K562 (cell line): ENCODE data around the gene CDKL1. TPM values are rescaled to one million over a fixed set of nuclear protein-coding genes. Genes with fewer than 3 reads are reported as not detected.

ENCODE experiments used
- ATAC-seq: fragments of 200-7000 bp; cut with Tn5 transposase; 3 replicates; pipeline ENCODE4 v1.9.1; 2020; ENCODE audit warnings: moderate library complexity
- BruUV-seq: library from RNA; stranded (reverse); fragments of 400-500 nt; replicated peaks from 2 replicates; lab custom pipeline; 2021; lab: Mats Ljungman, UMichigan
- CTCF ChIA-PET: fragments of 300-600 bp; formaldehyde crosslinking; extraction: SDS; loops from one replicate; lab custom pipeline; 2021; ENCODE audit warnings: low intra/inter-chr PET ratio; lab: Yijun Ruan, JAX
- POLR2A ChIA-PET: fragments of 300-600, 350-650 bp; sonication (Branson Sonifier 250); formaldehyde crosslinking; extraction: SDS; loops from one replicate; lab custom pipeline; 2021; ENCODE audit warnings: antibody characterized with exemption, inconsistent platforms; lab: Yijun Ruan, JAX
- DNase-seq, 4 experiments: peaks; one replicate each; pipeline versions ENCODE4 v3.0.0 to v3.0.0-alpha.2; 2011 to 2018; ENCODE audit warnings: low spot score in 3 of 4, mixed read lengths in 3 of 4; ENCODE audit errors: extremely low read depth in 1 of 4
- FAIRE-seq: peaks from 2 replicates; lab custom pipeline; 2011; peaks lifted over from hg19 to GRCh38; lab: Jason Lieb, UNC
- H2AFZ ChIP-seq: 2 replicates; pipeline ENCODE4 v1.6.0; 2011; ENCODE audit warnings: low read depth, low read length, control low read depth, inconsistent platforms
- H3K27ac ChIP-seq: fragments of 200-600 bp; 3 replicates; pipeline ENCODE4 v1.8.0; 2011; ENCODE audit warnings: low read depth, mild to moderate bottlenecking, control low read depth, inconsistent platforms, low read length, moderate library complexity, mixed read lengths; ENCODE audit errors: extremely low read depth
- H3K27me3 ChIP-seq, 2 experiments: fragments of 300-600 bp in 1 of 2; 2 replicates in 1 of 2; 3 replicates in 1 of 2; pipeline versions ENCODE4 v1.6.0 to v1.8.0; 2011; ENCODE audit warnings: inconsistent platforms in 2 of 2, low read length in 2 of 2, mild to moderate bottlenecking in 1 of 2, mixed read lengths in 1 of 2, moderate library complexity in 1 of 2; ENCODE audit not compliant: control insufficient read depth in 2 of 2, insufficient read depth in 2 of 2
- H3K36me3 ChIP-seq: fragments of 300-600 bp; 3 replicates; pipeline ENCODE4 v1.8.0; 2011; ENCODE audit warnings: mild to moderate bottlenecking, low read length, inconsistent platforms; ENCODE audit not compliant: control insufficient read depth, insufficient read depth
- H3K4me1 ChIP-seq, 2 experiments: fragments of 200-600 bp in 1 of 2; replicated peaks in 1 of 2; 2 replicates in 1 of 2; 3 replicates in 1 of 2; pipeline versions ENCODE4 v1.5.1 to v1.8.0; 2011; ENCODE audit warnings: inconsistent platforms in 2 of 2, low read length in 2 of 2, mild to moderate bottlenecking in 1 of 2, mixed read lengths in 1 of 2, moderate library complexity in 1 of 2; ENCODE audit not compliant: control insufficient read depth in 2 of 2, insufficient read depth in 2 of 2
- H3K4me2 ChIP-seq: 2 replicates; pipeline ENCODE4 v1.6.1; 2011; ENCODE audit warnings: low read length, control low read depth, inconsistent platforms, mixed read lengths; ENCODE audit not compliant: insufficient read depth
- H3K4me3 ChIP-seq: fragments of 200-600 bp; sonication (generic), shearing (Covaris generic); 2 replicates; pipeline ENCODE4 v1.5.1; 2016; ENCODE audit warnings: control low read depth, inconsistent platforms
- H3K79me2 ChIP-seq: fragments of 200-600 bp; 3 replicates; pipeline ENCODE4 v1.8.0; 2011; ENCODE audit warnings: low read length, inconsistent platforms; ENCODE audit not compliant: control insufficient read depth, insufficient read depth
- H3K9ac ChIP-seq, 2 experiments: 2 replicates each; pipeline versions ENCODE4 v1.6.0 to v1.6.1; 2011; ENCODE audit warnings: low read depth in 2 of 2, low read length in 2 of 2, control low read depth in 1 of 2, inconsistent platforms in 1 of 2, mild to moderate bottlenecking in 1 of 2, mixed read lengths in 1 of 2; ENCODE audit not compliant: insufficient read depth in 1 of 2
- H3K9me1 ChIP-seq: one replicate; pipeline ENCODE4 v1.6.0; 2011; ENCODE audit warnings: inconsistent platforms, mild to moderate bottlenecking, low read length, moderate library complexity; ENCODE audit not compliant: control insufficient read depth, insufficient read depth
- H3K9me3 ChIP-seq: replicated peaks from 2 replicates; pipeline ENCODE4 v1.5.1; 2011; ENCODE audit warnings: low read depth, low read length, inconsistent platforms; ENCODE audit not compliant: control insufficient read depth, insufficient read depth
- H4K20me1 ChIP-seq: replicated peaks from 2 replicates; pipeline ENCODE4 v1.6.1; 2011; ENCODE audit warnings: low read length, inconsistent platforms, mixed read lengths; ENCODE audit not compliant: control insufficient read depth, insufficient read depth
- ADNP ChIP-seq: fragments of 200-800 bp; sonication (Bioruptor generic); IDR thresholded peaks from 2 replicates; pipeline ENCODE4 v1.6.1; 2016; ENCODE audit warnings: missing genetic modification characterization, missing compliant biosample characterization
- EHMT2 ChIP-seq: fragments of 450-650 bp; IDR thresholded peaks from 2 replicates; pipeline ENCODE4 v1.6.1; 2018; ENCODE audit warnings: antibody characterized with exemption
- MCM2 ChIP-seq: fragments of 450-650 bp; IDR thresholded peaks from 2 replicates; pipeline ENCODE4 v1.6.1; 2017; ENCODE audit warnings: low read depth, mild to moderate bottlenecking
- NCOR1 ChIP-seq: fragments of 450-650 bp; IDR thresholded peaks from 2 replicates; pipeline ENCODE4 v1.6.1; 2016; ENCODE audit warnings: mild to moderate bottlenecking, moderate library complexity
- SIX5 ChIP-seq, 2 experiments: IDR thresholded peaks; 2 replicates each; pipeline ENCODE4 v1.6.1; 2011; ENCODE audit warnings: low read length in 2 of 2, borderline replicate concordance in 1 of 2, low read depth in 1 of 2, mild to moderate bottlenecking in 1 of 2, moderate library complexity in 1 of 2; ENCODE audit not compliant: insufficient read depth in 1 of 2
- WGBS: fragments of 100-300 bp; shearing (Covaris generic); methylation state at CpG from one replicate; pipeline ENCODE4 v1.1.6; 2016; ENCODE audit warnings: low coverage, mixed read lengths; ENCODE audit not compliant: insufficient coverage; ENCODE audit errors: missing lambda C conversion rate; 5-methylcytosine and 5-hydroxymethylcytosine counted together
- in situ Hi-C: fragments of 300-500 bp; cut with MboI; formaldehyde crosslinking; loops from 4 replicates; pipeline ENCODE4 v1.15.0; 2018; ENCODE audit warnings: inconsistent platforms, mixed read lengths
- intact Hi-C: fragments of 100-400 bp; cut with micrococcal nuclease; formaldehyde crosslinking; loops from 2 replicates; pipeline ENCODE4 v1.14.2; 2022
- polyA plus RNA-seq, 8 experiments: library from polyadenylated mRNA; depleted of rRNA in 4 of 8; stranded (reverse) in 5 of 8; unstranded in 3 of 8; fragments of >200 nt; fragmentation: Nextera tagmentation in 2 of 8; fragmentation: Illumina TruSeq in 1 of 8; extraction: Ambion mirVana in 2 of 8; extraction: Trizol in 1 of 8; gene quantifications; 2 replicates each; pipeline versions ENCODE4 v1.2.1 to v1.2.3, GENCODE V29; 2011 to 2014; ENCODE audit warnings: inconsistent platforms in 1 of 8, missing spikeins in 1 of 8
- total RNA-seq, 7 experiments: library from RNA; depleted of rRNA in 6 of 7; stranded (reverse); fragments of >200 nt in 6 of 7; fragmentation: Illumina TruSeq in 2 of 7; extraction: Trizol in 2 of 7; gene quantifications; 2 replicates each; pipeline versions ENCODE4 v1.2.1 to v1.2.3, GENCODE V29; 2011 to 2021; ENCODE audit warnings: low replicate concordance in 1 of 7
- TF ChIP-seq, protein P1 (sequence below), 2 experiments: fragments of 450-650 bp in 1 of 2; sonication (generic) in 1 of 2; formaldehyde crosslinking in 1 of 2; IDR thresholded peaks in 1 of 2; conservative IDR thresholded peaks in 1 of 2; 2 replicates each; pipeline versions ENCODE4 v1.6.1 to v1.8.1; 2016 to 2023; ENCODE audit warnings: mild to moderate bottlenecking in 2 of 2, moderate library complexity in 2 of 2, inconsistent platforms in 1 of 2, missing genetic modification reagents in 1 of 2
- TF ChIP-seq, protein P2 (sequence below): fragments of 450-650 bp; IDR thresholded peaks from 2 replicates; pipeline ENCODE4 v1.6.1; 2016

The CDKL1 gene
- total and polyA plus RNA-seq, 9 of the 15 experiments (the other 6 are each of a cell fraction or from before 2014, with no cell fraction given) = 2.3 to 35.0 (median 7.5) TPM

DNA sequence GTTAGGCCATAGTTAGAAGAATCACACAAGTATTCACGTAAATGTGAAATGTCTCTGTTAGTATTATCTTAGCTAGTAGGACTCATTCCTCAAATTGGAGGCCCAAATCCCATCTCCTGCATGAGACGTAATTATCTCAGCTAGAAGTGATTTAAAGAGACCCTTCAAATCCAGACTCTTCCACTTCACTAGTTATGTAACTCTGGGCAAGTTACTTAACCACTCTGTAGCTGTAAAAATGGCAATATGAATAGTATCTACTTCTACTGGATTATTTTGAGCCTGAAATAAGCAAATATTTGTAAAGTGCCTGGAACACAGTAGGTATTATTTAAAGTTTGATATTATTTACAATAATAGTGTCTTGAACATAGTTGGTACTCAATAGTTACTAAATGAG, 28.4 kb upstream of the CDKL1 start:
- Histone ChIP-seq H3K4me2 (no peak overlapping the region), H3K4me1 (no peaks in the 10 kb centered on the region), H3K27ac (no peak overlapping the region), H2AFZ (no peak overlapping the region), H3K9me1 (no peaks in the 10 kb centered on the region), H3K9ac (no peak overlapping the region), H3K79me2 (no peaks in the 10 kb centered on the region), H4K20me1 (no peaks in the 10 kb centered on the region), H3K36me3 (peaks cover 33% of the 10 kb centered on the region; the same call in 2 of the 3 replicates), H3K27me3 (no peaks in the 10 kb centered on the region), H3K4me3 (no peak overlapping the region), H3K9me3 (no peaks in the 10 kb centered on the region)
- 91% methylated on average over 2 of the region's 2 CpGs for WGBS
- no TSS peak for BruUV-seq
- POLR2A ChIA-PET = no interaction called here
- no peak for TF ChIP-seq ADNP (tag)
- no peak for TF ChIP-seq EHMT2
- TF ChIP-seq MCM2 = no peak
- TF ChIP-seq SIX5 (IDR thresholded peaks at IDR 0.05; ENCODE audit: borderline replicate concordance in 1 of 2, insufficient read depth in 1 of 2, low read depth in 1 of 2, low read length in 2 of 2) = no peak
- TF ChIP-seq, protein P1, sequence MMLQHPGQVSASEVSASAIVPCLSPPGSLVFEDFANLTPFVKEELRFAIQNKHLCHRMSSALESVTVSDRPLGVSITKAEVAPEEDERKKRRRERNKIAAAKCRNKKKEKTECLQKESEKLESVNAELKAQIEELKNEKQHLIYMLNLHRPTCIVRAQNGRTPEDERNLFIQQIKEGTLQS (IDR thresholded peaks at IDR 0.05) = no peak
- TF ChIP-seq, protein P1 (CRISPR knock-in tag; conservative IDR thresholded peaks at IDR 0.05) = no peak
- TF ChIP-seq, protein P2, sequence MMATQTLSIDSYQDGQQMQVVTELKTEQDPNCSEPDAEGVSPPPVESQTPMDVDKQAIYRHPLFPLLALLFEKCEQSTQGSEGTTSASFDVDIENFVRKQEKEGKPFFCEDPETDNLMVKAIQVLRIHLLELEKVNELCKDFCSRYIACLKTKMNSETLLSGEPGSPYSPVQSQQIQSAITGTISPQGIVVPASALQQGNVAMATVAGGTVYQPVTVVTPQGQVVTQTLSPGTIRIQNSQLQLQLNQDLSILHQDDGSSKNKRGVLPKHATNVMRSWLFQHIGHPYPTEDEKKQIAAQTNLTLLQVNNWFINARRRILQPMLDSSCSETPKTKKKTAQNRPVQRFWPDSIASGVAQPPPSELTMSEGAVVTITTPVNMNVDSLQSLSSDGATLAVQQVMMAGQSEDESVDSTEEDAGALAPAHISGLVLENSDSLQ = no peak
- no peak for TF ChIP-seq NCOR1
- no peak for FAIRE-seq
- no peak for ATAC-seq
- CTCF ChIA-PET = no interaction called here
- in situ Hi-C loops = no loop called here
- no peak for DNase-seq
- intact Hi-C loops = no loop called here
